Measurements from ENCODE around the gene KCNG2.

KCNG2 gene

DNA sequence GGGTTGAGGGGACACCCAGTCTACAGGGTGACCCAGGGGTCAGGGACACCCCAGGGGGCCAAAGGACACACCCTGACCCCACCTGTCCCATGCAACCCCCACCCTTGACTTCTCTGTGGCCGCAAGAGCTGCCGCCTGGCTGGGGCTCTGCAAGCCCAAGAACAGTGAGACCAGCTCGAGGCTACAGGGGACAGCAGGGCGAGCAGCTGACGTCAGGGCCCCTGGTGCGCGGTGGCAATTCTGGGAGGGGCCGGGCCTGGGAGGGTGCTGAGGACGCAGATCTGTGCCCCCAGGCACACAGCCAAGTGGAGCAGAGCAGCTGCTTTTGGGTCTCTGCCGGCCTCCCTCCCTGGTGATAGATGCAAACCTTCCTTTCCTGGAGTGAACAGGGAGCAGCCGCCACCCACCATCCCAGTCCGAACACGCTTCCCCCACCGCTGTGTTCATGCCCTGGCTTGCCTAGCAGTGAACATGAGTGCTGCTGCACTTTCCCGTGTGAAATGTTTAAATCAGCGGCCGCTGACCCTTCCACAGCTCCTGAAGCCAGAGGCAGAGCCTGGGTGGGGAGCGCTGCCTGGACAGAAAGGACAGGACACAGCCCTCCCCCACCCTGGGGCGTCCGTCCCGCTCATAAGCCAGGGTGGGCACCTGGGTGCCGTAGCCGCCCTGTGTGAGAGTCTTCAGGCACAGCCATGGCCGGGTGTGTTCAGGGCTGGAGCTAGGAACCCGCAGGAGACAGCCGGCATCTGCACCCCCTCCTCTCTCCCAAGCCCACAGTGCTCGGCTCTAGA lies 106.8 kb downstream of the KCNG2 start:
- intact Hi-C loops (cut with DNase I) = no loop called here
- DNase-seq = peak in 18 of 42 donors; percentile 9 to 71 (median 44)

GRCh38 chr18:79905389-79905911 lies 107.7 kb downstream of the KCNG2 start:
- DNase-seq = peak in 15 of 42 donors; percentile 2 to 38 (median 14)
- intact Hi-C loops (cut with DNase I) = no loop called here

DNA sequence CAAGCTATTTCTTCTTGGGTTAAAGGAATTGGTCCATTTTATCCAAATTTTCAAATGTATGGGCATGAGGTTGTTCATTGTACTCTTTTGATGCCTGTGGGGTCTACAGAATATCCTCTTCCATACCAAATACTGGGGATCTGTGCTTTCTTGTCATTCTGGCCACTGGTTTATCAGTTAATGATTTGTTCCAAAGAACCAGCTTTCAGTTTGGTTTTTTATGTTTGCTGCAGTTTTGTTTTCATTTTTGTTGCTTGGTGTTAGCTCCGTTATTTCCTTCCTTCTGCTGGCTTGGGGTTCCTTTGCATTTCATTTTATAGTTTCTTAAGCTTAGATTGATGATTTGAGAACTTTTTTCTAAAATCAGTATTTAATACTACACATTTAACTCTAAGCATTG lies 108.3 kb downstream of the KCNG2 start:
- DNase-seq = no peak
- intact Hi-C loops (cut with DNase I) = no loop called here

GRCh38 chr18:79906706-79907105 lies 109.0 kb downstream of the KCNG2 start:
- DNase-seq = peak in 2 of 42 donors; percentile 1 to 5
- intact Hi-C loops (cut with DNase I) = no loop called here

GRCh38 chr18:79910563-79911343 lies 113.0 kb downstream of the KCNG2 start:
- peak in 5 of 42 donors; percentile 1 to 22 (median 12) for DNase-seq
- intact Hi-C loops (cut with DNase I) = no loop called here

DNA sequence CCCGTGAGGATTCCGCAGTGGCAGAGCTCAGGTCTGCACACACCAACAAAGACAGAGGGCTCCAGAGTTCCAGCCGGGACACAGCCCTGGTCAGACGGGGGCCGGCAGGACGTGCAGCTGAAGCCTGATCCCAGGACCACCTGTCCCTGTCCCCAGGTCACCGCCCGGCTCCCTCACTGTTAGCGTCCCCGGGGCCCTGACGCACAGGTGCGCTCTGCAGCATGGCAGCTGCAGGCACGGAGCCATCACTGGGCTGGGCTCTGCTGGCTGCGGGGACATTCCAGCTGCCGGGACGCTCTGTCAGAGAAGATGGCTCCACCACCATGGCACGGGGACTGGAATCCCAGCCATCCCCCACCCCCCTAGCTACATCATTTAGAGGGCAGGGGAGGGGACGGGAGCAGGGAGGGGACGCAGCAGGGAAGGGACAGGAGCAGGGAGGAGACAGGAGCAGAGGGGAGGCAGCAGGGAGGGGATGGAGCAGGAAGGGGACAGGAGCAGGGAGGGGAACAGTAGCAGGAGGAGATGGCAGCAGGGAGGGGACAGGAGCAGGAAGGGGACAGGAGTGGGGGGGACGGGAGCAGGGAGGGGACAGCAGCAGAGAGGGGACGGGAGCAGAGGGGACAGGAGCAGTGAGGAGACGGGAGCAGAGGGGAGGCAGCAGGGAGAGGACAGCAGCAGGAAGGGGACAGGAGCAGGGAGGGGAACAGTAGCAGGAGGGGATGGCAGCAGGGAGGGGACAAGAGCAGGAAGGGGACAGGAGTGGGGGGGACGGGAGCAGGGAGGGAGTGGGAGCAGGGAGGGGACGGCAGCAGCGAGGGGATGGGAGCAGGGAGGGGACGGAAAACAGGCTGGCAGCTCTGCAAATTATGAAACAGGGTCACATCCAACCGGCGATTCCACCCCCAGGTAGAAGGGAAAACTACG lies 113.9 kb downstream of the KCNG2 start:
- intact Hi-C loops (cut with DNase I) = no loop called here
- DNase-seq = peak in 11 of 42 donors; percentile 3 to 39 (median 17)

DNA sequence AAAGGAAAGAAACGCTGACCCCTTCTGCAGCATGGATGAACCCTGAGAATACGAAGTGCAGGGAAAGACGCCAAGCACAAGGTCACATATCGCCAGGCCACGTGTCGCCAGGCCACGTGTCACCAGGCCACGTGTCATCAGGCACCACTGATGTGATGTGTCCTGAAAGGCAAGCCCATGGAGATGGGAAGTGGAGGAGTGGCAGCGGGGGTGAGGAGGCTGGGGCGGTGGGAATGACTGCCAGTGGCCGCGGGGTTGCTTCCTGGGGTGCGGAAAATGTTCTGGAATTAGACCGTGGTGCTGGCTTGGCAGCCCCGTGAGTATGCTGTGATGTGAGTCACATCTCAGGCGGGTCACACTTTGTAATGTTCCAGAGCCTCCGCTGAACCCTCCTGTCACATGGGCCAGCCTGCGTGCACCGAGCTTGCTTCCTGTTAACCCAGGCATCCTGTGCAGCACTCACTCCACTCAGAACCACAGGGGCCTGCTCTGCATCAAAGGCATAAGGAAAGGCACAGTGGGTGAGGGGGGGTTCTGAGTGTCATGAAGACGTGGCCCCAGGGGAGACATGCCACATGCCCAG lies 114.8 kb downstream of the KCNG2 start:
- peak; percentile 49 to 91 (median 78) for DNase-seq
- intact Hi-C loops (cut with DNase I) = no loop called here

DNA sequence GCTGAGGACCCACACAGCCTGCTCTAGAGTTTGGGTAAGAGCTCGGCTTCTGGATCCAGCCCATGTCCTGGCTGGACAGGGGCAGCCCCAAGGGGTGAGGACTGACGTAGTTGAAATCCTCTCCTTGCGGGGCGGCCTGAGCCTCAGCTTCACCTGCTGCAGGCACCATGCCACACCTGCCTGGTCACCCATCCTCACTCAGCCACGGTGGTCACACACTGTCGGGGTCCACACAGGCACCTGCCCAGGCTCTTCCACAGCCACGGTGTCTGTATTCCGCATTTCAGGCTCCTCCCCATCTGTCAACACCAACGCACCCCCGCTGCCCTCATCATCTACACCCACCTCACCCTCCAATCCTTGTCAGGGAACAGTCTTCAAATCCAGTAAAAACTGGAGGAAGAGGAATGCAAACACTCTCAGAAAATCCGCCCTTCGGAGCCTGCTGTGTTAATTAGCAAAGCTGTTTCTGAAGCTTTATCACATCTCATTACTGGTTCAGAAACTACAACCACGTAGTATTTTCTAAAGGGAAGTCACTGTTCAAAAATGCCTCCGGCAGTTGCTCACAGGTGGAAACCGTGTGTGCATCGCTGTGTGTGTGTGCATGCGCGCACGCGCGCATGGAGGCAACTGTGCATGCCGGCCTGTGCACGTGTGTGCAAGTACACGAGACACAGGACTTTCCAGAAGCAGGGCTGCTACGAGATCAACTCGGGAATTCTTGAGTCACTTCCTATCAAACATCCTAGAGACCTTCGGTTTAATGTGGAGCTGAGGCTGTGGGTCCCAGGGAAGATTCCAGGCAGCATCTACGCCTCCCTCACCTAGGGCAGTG lies 115.5 kb downstream of the KCNG2 start:
- intact Hi-C loops (cut with DNase I) = no loop called here
- DNase-seq = peak in 38 of 42 donors; percentile 32 to 92 (median 71)

DNA sequence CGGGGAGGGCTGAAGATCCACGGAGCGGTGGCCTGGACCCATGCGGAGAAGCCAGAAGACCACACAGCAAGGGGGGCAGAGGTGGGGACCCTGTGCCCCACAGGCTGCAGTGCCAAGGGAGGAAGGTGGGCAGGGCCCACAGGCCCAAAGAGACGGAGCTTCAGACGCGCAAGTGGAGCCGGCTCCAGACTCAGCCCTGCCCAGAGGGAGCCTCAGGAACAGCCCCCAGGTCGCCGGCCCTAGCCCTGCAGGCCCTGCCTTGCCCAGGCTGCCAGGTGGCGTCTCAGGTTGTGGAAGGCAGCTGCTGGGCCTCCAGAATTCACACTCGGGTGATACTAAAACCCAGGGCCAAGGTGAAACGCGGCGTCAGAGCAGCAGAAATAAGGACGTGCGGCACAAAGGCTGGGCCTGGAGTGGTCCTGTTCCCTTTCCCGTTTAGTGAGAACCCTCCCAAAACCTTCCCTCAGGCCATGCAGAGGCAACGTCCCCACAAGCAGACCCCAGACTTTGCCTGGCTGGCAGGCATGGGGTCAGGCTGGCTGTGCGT lies 116.9 kb downstream of the KCNG2 start:
- intact Hi-C loops (cut with DNase I) = no loop called here
- DNase-seq = peak in 6 of 42 donors; percentile 3 to 29 (median 10)

DNA sequence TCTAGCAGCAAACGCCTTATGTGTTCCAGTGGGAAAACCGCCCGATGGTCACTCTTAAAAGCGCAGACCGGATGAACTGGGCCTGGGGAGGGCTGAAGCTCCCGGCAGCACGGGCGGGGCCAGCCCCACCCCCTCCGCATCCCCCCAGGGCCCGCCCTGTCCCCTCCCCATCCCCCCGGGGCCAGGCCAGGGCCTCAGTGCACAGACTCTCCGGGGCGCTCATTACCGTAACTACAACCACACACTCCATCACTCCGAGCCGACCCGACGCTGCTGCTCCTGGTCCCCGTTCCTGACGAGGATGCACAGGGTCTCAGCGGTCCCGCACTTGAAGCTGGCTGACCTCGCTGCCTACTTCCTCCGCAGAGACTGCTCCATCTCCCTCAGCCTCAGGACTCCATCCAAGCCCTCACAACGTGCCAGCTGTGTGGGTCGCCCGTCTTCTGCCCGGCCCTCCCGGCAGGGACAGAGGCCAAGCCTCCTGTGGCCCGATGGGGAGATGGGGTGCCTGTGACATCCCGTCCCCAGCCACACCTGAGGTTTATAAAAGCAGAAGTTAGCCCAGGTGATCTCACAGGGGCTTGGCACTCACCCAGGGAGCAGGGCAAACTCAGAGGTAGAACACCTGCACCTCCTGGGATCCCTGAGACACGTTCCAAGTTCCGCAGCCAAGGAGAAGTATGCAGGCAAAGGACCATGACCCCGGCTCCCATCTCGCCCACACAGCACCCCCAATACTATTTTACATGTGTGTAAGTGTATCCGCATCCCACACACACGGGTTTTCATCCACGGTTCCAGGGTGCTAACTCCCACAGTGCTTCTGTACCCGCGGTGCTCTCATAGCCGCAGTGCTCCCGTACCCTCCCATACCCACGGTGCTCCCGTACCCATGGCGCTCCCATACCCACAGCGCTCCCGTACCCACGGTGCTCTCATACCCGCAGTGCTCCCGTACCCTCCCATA lies 117.7 kb downstream of the KCNG2 start:
- intact Hi-C loops (cut with DNase I) = no loop called here

GRCh38 chr18:79916128-79916494 lies 118.4 kb downstream of the KCNG2 start:
- DNase-seq = peak in 1 of 42 donors; percentile 29
- intact Hi-C loops (cut with DNase I) = no loop called here

More for the DNA sequence above, 117.7 kb downstream of the KCNG2 start:
- peak in 11 of 42 donors; percentile 7 to 39 (median 20) for DNase-seq

GRCh38 chr18:79916546-79917168 lies 118.9 kb downstream of the KCNG2 start:
- peak in 8 of 42 donors; percentile 4 to 21 (median 8) for DNase-seq
- intact Hi-C loops (cut with DNase I) = no loop called here

GRCh38 chr18:79917169-79917852 lies 119.6 kb downstream of the KCNG2 start:
- intact Hi-C loops (cut with DNase I) = no loop called here
- peak in 12 of 42 donors; percentile 2 to 35 (median 12) for DNase-seq

DNA sequence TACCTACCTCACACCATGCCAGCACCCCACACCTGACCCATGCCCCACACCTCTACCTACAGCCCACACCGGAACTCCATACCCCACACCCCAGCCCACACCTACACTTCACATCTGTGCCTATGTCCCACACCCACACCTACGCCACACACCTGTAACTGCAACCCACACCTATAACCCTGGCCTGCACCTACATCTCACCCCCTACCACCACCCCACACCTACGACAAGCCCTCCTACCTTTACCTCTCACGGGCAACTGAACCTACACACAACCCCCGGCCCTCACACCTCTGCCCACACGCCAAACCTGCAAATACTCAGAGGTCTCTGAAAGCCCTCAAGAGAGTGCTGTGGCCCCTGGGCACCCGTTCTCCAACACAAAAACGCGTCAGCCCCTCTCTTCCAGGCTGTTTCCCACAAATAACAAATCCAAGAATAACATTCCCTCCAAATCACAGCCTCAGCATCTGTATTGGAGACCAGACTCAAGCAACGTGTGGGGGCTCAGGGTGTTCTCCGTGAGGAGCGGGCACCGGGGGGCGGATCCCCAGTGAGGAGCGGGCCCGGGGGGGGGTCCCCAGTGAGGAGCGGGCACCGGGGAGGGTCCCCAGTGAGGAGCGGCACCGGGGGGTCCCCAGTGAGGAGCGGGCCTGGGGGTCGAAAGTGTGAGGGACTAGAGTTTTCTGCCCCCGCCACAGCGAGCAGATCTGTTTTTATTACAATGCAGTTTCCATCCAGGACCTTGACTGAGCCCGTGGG lies 120.3 kb downstream of the KCNG2 start:
- intact Hi-C loops (cut with DNase I) = no loop called here
- peak in 10 of 42 donors; percentile 1 to 31 (median 9) for DNase-seq

Measured in head of caudate nucleus (tissue), 42 donors.